Kidney epithelial cell (primary cell): ENCODE data around the gene KMT2E. TPM values are rescaled to one million over a fixed set of nuclear protein-coding genes. Genes with fewer than 3 reads are reported as not detected.

Experiments used
- DNase-seq: peaks from one replicate; pipeline ENCODE4 v3.0.0-alpha.2; 2010; ENCODE audit warnings: low read depth
- H3K27me3 ChIP-seq: 2 replicates; pipeline ENCODE4 v1.6.0; 2011; ENCODE audit warnings: low read length; ENCODE audit not compliant: control insufficient read depth, insufficient read depth
- H3K36me3 ChIP-seq: 2 replicates; pipeline ENCODE4 v1.5.1; 2011; ENCODE audit warnings: low read length; ENCODE audit not compliant: control insufficient read depth, insufficient read depth
- H3K4me3 ChIP-seq: 2 replicates; pipeline ENCODE4 v1.5.1; 2011; ENCODE audit warnings: low read depth, mild to moderate bottlenecking, control low read depth, low read length
- total RNA-seq: library from RNA; depleted of rRNA; stranded (reverse); fragments of >200 nt; gene quantifications from 2 replicates; pipeline ENCODE4 v1.2.3, GENCODE V29; 2015
- TF ChIP-seq, protein P1 (sequence below): IDR thresholded peaks from 2 replicates; pipeline ENCODE4 v1.5.1; 2011; ENCODE audit warnings: mild to moderate bottlenecking, moderate library complexity, low read length, control low read depth, inconsistent platforms; ENCODE audit not compliant: insufficient read depth, poor library complexity, severe bottlenecking

KMT2E gene
- total RNA-seq, 1 donor from 2014 or later, result 36.3 TPM

- TF ChIP-seq, protein P1, sequence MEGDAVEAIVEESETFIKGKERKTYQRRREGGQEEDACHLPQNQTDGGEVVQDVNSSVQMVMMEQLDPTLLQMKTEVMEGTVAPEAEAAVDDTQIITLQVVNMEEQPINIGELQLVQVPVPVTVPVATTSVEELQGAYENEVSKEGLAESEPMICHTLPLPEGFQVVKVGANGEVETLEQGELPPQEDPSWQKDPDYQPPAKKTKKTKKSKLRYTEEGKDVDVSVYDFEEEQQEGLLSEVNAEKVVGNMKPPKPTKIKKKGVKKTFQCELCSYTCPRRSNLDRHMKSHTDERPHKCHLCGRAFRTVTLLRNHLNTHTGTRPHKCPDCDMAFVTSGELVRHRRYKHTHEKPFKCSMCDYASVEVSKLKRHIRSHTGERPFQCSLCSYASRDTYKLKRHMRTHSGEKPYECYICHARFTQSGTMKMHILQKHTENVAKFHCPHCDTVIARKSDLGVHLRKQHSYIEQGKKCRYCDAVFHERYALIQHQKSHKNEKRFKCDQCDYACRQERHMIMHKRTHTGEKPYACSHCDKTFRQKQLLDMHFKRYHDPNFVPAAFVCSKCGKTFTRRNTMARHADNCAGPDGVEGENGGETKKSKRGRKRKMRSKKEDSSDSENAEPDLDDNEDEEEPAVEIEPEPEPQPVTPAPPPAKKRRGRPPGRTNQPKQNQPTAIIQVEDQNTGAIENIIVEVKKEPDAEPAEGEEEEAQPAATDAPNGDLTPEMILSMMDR, result no peak
- no peaks in the 10 kb centered on the region for H3K27me3 ChIP-seq
- DNase-seq, result no peak
Measured at GRCh38 chr7:105014693-105015389, 836 bp downstream of the KMT2E start.

DNA sequence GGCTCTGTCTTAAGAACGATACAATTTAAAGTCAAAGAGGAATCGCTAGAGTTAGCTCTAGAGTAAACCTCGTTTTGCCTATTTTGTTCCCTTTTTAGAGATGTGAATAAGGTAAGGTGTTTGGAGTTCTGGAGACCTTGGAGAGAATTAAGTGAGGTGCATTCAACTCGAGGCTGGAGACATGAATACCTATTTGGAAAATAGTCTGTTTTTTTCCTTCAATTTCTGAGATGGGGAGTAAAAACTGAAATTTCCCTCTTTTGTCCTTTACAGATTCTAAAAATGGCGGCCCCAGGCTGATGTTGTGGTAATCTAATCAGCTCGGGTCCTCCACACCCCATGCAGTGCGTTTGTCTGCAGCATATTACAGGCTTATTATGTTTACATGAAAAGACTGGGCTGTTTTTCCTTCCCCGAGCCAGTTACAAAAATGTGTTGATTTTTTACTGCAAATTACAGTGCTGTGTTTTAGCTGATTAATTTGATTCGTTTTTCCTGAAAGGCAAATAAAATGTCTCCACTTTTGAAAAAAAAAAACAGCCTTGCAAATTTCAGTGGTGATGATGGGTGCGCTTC, 1.5 kb downstream of the KMT2E start:
- TF ChIP-seq, protein P1, result no peak
- DNase-seq, result no peak
- Histone ChIP-seq H3K4me3 (peak overlapping the region; percentile 98), H3K36me3 (no peaks in the 10 kb centered on the region), H3K27me3 (no peaks in the 10 kb centered on the region)

More at GRCh38 chr7:105014693-105015389, 836 bp downstream of the KMT2E start:
- H3K36me3 ChIP-seq, result no peaks in the 10 kb centered on the region
- H3K4me3 ChIP-seq, result peak overlapping the region; percentile 98

- Histone ChIP-seq H3K27me3 (no peaks in the 10 kb centered on the region), H3K36me3 (no peaks in the 10 kb centered on the region), H3K4me3 (peak overlapping the region; percentile 98)
- TF ChIP-seq, protein P1, result no peak
- DNase-seq, result no peak
Measured at GRCh38 chr7:105016068-105016708, 2.2 kb downstream of the KMT2E start.

DNA sequence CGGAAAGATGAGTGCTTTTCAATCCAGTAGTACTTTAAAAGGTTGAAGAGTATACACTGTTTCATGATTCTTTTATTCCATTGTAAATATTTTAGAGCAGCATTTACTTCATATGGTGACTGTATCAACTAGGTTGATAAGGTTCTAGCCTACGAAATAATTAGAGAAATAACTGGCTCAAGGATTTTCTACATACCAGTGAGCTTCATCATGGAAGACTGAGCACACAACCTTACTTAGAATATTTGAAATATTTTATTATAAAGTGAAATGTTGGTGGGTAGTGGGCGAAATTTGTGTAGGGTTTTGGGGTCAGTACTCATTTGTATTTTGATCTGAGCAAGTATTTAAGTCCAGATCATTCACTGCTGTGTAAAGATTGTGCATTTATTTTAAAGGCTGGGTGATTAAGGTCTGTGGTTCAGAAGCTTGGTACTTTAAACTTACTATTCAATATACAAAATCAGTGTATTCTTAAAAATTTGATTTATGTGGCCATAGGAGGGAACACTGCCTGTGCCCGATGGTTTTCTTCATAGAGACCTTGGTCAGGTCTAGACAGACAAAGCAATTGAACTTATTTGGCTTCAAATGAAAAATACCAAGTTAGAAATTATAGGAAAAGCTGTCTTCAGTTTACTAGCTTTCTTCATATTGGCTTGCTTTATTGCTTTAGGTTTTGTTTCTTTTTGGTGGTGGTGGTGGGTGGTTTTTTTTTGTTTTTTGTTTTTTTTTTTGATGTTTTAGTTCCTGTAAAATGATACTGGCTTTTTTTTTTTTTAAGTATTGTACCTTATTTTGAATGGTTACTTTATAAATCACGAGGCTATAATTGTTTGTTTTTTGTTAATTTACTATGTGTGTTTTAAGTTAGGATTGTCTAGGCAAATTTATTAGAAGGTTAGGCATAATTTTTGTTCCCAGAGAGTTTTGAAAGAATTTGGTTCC, 3.0 kb downstream of the KMT2E start:
- H3K4me3 ChIP-seq, result peak overlapping the region; percentile 98
- DNase-seq, result no peak
- TF ChIP-seq, protein P1, result no peak
- H3K36me3 ChIP-seq, result no peaks in the 10 kb centered on the region
- H3K27me3 ChIP-seq, result no peaks in the 10 kb centered on the region

DNA sequence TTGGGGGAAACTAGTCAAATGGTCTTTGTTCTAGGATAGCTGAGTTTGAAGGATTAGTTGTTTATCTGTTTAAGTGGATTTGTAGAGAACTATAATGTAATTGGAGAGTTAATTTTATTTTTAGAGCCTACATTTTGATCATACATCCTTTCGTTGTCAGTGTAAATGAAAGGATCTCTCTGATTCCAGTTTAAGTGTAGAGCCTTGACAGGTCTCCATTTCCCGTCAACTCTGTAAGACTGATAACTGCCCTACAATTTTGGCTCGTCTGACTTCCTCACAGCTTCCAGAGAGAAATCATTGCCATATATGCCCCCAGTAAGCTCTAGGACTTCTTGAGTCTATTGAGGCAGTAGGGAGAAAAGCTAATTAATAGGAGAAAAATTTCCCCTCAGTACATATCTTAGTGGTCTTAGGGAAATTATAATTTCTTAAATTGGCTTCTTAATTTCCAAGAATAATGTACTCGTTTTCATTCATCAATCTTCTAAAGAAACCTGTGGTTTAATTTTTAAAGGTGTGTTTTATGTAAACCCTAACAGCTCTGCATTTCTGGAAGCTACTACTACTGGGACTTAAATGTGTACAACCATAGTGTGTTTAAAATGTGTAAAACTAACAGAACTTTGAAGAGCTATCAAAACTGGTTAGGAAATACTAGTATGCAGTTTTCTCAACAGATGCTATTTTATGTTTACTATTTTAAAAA, 3.8 kb downstream of the KMT2E start:
- TF ChIP-seq, protein P1, result no peak
- no peaks in the 10 kb centered on the region for H3K36me3 ChIP-seq
- no peak for DNase-seq
- no peaks in the 10 kb centered on the region for H3K27me3 ChIP-seq
- peak overlapping the region; percentile 4 for H3K4me3 ChIP-seq
